ENCODE data around the gene FAM200C.

GRCh38 chr5:160387445-160387844 is 12.4 kb downstream of the FAM200C start:
- TF ChIP-seq CTCF (IDR thresholded peaks at IDR 0.05), result no peak
- TF ChIP-seq EP300 (IDR thresholded peaks at IDR 0.05; ENCODE audit: low read depth), result no peak
- no peak for TF ChIP-seq POLR2A (IDR thresholded peaks at IDR 0.05)
